HEK293 (cell line): ENCODE data around the gene MEF2C.

Experiments
- CTCF ChIA-PET: fragments of 350-600 bp; formaldehyde crosslinking; extraction: SDS; loops from one replicate; lab custom pipeline; 2021; ENCODE audit warnings: antibody characterized with exemption; lab: Yijun Ruan, JAX
- POLR2A ChIA-PET: fragments of 300-600 bp; formaldehyde crosslinking; extraction: SDS; loops from one replicate; lab custom pipeline; 2020; ENCODE audit warnings: antibody characterized with exemption, inconsistent platforms; lab: Yijun Ruan, JAX
- H3K27ac ChIP-seq: fragments of 200-500 bp; sonication (Bioruptor generic); 2 replicates; pipeline ENCODE4 v1.5.1; 2014; ENCODE audit warnings: low read depth, low read length, control low read depth, inconsistent platforms; ENCODE audit errors: extremely low read depth
- H3K36me3 ChIP-seq, 2 experiments: fragments of 200-500 bp in 1 of 2; sonication (Bioruptor generic) in 1 of 2; 1 replicate in 1 of 2; 2 replicates in 1 of 2; pipeline ENCODE4 v1.5.1; 2014 to 2017; ENCODE audit warnings: inconsistent platforms in 2 of 2, low read length in 2 of 2; ENCODE audit not compliant: control insufficient read depth in 2 of 2, insufficient read depth in 1 of 2
- H3K4me1 ChIP-seq: fragments of 200-500 bp; sonication (Bioruptor generic); 2 replicates; pipeline ENCODE4 v1.5.1; 2014; ENCODE audit warnings: mild to moderate bottlenecking, low read length, inconsistent platforms; ENCODE audit not compliant: control insufficient read depth, insufficient read depth
- H3K4me3 ChIP-seq: 2 replicates; pipeline ENCODE4 v1.5.1; 2011; ENCODE audit warnings: low read depth, mild to moderate bottlenecking, control low read depth, low read length, moderate library complexity
- H3K9me3 ChIP-seq: fragments of 200-500 bp; sonication (Bioruptor generic); 2 replicates; pipeline ENCODE4 v1.5.1; 2014; ENCODE audit warnings: low read depth, low read length, inconsistent platforms; ENCODE audit not compliant: control insufficient read depth, insufficient read depth
- FEZF1 ChIP-seq: fragments of 450-650 bp; formaldehyde crosslinking; IDR thresholded peaks from 2 replicates; pipeline ENCODE4 v1.5.1; 2016; ENCODE audit warnings: missing biosample characterization, missing genetic modification characterization
- GLIS2 ChIP-seq: fragments of 450-650 bp; formaldehyde crosslinking; IDR thresholded peaks from 2 replicates; pipeline ENCODE4 v1.5.1; 2016; ENCODE audit warnings: missing biosample characterization, missing genetic modification characterization
- SCRT2 ChIP-seq: fragments of 450-650 bp; formaldehyde crosslinking; IDR thresholded peaks from 2 replicates; pipeline ENCODE4 v1.5.1; 2016; ENCODE audit warnings: missing biosample characterization, missing genetic modification characterization
- ZNF16 ChIP-seq: fragments of 450-650 bp; formaldehyde crosslinking; IDR thresholded peaks from 2 replicates; pipeline ENCODE4 v1.5.1; 2016; ENCODE audit warnings: low read depth, missing biosample characterization, missing genetic modification characterization
- ZNF175 ChIP-seq: fragments of 450-650 bp; formaldehyde crosslinking; IDR thresholded peaks from 2 replicates; pipeline ENCODE4 v1.5.1; 2016; ENCODE audit warnings: missing biosample characterization, missing genetic modification characterization
- ZNF2 ChIP-seq: fragments of 450-650 bp; formaldehyde crosslinking; IDR thresholded peaks from 2 replicates; pipeline ENCODE4 v1.5.1; 2016; ENCODE audit warnings: missing biosample characterization, missing genetic modification characterization
- ZNF214 ChIP-seq: fragments of 450-650 bp; formaldehyde crosslinking; IDR thresholded peaks from 2 replicates; pipeline ENCODE4 v1.5.1; 2017; ENCODE audit warnings: missing biosample characterization, mild to moderate bottlenecking, missing genetic modification characterization, borderline replicate concordance
- ZNF37A ChIP-seq: fragments of 450-650 bp; IDR thresholded peaks from 2 replicates; pipeline ENCODE4 v1.5.1; 2018; ENCODE audit warnings: missing biosample characterization, missing genetic modification characterization
- ZNF558 ChIP-seq: fragments of 450-650 bp; formaldehyde crosslinking; IDR thresholded peaks from 2 replicates; pipeline ENCODE4 v1.5.1; 2016; ENCODE audit warnings: missing biosample characterization, missing genetic modification characterization
- ZNF560 ChIP-seq: fragments of 450-650 bp; formaldehyde crosslinking; IDR thresholded peaks from 2 replicates; pipeline ENCODE4 v1.5.1; 2017; ENCODE audit warnings: missing biosample characterization, missing genetic modification characterization, borderline replicate concordance
- ZNF654 ChIP-seq: fragments of 450-650 bp; formaldehyde crosslinking; IDR thresholded peaks from 2 replicates; pipeline ENCODE4 v1.5.1; 2016; ENCODE audit warnings: low read depth, missing biosample characterization, missing genetic modification characterization
- ZNF785 ChIP-seq: fragments of 450-650 bp; formaldehyde crosslinking; IDR thresholded peaks from 2 replicates; pipeline ENCODE4 v1.5.1; 2016; ENCODE audit warnings: missing biosample characterization, missing genetic modification characterization
- TF ChIP-seq, protein P1 (sequence below): fragments of 450-650 bp; formaldehyde crosslinking; IDR thresholded peaks from 2 replicates; pipeline ENCODE4 v1.5.1; 2016; ENCODE audit warnings: missing biosample characterization, missing genetic modification characterization
- TF ChIP-seq, protein P2 (sequence below): fragments of 450-650 bp; formaldehyde crosslinking; conservative IDR thresholded peaks from 2 replicates; pipeline ENCODE4 v1.5.1; 2016; ENCODE audit warnings: low read depth, missing biosample characterization, missing genetic modification characterization
- TF ChIP-seq, protein P3 (sequence below): fragments of 450-650 bp; formaldehyde crosslinking; IDR thresholded peaks from 2 replicates; pipeline ENCODE4 v1.5.1; 2016; ENCODE audit warnings: missing biosample characterization, missing genetic modification characterization, borderline replicate concordance

The MEF2C gene

DNA sequence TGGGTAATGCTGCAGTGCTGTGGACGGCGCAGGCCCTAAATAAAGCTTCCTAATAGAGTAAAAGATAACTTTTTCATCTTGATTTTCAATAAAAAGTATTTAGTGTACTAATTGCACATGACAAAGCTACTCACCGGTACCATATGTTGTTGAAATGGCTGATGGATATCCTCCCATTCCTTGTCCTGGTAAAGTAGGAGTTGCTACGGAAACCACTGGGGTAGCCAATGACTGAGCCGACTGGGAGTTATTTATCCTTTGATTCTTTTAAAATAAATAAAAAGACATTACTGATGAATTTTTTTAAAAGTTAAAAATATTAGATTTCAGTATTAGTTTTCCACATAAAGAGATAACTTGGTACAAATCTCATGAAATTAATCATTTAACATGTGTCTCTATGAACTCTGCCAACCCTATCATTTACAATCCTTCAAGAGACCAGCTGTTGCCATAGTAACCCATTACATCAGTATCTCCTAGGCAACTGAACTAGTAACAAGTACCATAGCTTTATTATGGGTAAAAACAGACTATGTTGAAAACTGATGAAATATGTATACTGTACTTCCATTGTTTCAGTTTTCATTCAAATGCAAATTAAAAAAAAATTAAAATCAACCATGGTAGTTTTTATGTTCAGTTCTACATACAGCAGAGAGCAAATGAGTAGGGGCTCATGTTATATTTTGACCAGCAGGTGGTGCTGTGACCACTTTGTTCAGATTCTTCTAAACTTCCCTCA, 153.7 kb downstream of the MEF2C start (continued):
- peak; percentile 38; the same call in 1 of the 2 replicates for TF ChIP-seq SCRT2 (tag by site-specific recombination)

DNA sequence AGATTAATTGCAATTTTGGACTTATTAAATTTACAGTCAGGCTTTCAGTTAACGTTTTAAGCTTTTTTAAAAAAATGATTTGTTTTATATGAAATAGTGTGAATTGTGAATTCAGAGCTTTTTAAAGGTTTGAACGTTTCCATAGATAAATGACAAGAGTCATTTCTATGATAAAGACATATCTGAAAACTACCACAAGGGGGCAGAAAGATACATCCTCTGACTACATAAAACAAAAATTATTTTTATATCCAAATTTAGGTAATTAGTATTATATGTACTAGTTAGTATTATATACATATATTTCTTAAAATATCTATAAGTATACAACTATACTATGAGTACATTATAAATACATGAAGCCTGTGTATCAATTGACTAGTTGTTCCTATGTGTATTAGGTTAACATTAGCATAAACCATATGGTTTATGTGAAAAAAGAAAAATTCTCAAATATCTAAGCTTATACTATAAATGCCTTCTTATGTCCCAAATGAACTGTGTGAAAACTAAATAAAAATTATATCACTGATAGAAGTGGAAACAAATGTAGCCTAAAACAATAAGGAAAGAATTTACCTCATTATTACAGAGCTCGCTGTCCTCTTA, 155.2 kb downstream of the MEF2C start:
- CTCF ChIA-PET, result interaction anchor here (0.5 to 5.5 kb wide), 41 partner anchors 10 to 1707 kb away, joined by 3 to 49 read pairs (median 4); partner anchors contain the start of gene MEF2C
- POLR2A ChIA-PET, result no interaction called here
- TF ChIP-seq ZNF654, result peak; percentile 36
- TF ChIP-seq ZNF214, result no peak
- Histone ChIP-seq H3K9me3 (no peaks in the 10 kb centered on the region), H3K27ac (no peak overlapping the region), H3K4me3 (no peak overlapping the region), H3K4me1 (no peaks in the 10 kb centered on the region), H3K36me3 (peaks cover 2 to 3% of the 10 kb centered on the region in 2 experiments; a peak in 2 of 3 replicates)

- CTCF ChIA-PET, result interaction anchor here (0.5 to 2.9 kb wide), 6 partner anchors 809 to 1545 kb away, joined by 3 to 17 read pairs (median 4); no protein-coding TSS in a partner anchor
- POLR2A ChIA-PET, result no interaction called here
- Histone ChIP-seq H3K4me1 (no peaks in the 10 kb centered on the region), H3K4me3 (no peak overlapping the region), H3K9me3 (no peaks in the 10 kb centered on the region), H3K27ac (no peak overlapping the region), H3K36me3 (peaks cover 2 to 3% of the 10 kb centered on the region in 2 experiments; a peak in 2 of 3 replicates)
- TF ChIP-seq ZNF16 (tag by site-specific recombination), result no peak
Measured at GRCh38 chr5:88725454-88725853, 157.5 kb downstream of the MEF2C start.

- Histone ChIP-seq H3K27ac (no peak overlapping the region), H3K4me3 (no peak overlapping the region), H3K36me3 (peaks cover 2 to 3% of the 10 kb centered on the region in 2 experiments; a peak in 2 of 3 replicates), H3K9me3 (no peaks in the 10 kb centered on the region), H3K4me1 (peaks cover 7% of the 10 kb centered on the region)
- POLR2A ChIA-PET, result no interaction called here
- TF ChIP-seq ZNF558 (no peak), ZNF654 (peak; percentile 41), ZNF2 (peak; percentile 72; the same call in 1 of the 2 replicates)
- TF ChIP-seq, protein P1, sequence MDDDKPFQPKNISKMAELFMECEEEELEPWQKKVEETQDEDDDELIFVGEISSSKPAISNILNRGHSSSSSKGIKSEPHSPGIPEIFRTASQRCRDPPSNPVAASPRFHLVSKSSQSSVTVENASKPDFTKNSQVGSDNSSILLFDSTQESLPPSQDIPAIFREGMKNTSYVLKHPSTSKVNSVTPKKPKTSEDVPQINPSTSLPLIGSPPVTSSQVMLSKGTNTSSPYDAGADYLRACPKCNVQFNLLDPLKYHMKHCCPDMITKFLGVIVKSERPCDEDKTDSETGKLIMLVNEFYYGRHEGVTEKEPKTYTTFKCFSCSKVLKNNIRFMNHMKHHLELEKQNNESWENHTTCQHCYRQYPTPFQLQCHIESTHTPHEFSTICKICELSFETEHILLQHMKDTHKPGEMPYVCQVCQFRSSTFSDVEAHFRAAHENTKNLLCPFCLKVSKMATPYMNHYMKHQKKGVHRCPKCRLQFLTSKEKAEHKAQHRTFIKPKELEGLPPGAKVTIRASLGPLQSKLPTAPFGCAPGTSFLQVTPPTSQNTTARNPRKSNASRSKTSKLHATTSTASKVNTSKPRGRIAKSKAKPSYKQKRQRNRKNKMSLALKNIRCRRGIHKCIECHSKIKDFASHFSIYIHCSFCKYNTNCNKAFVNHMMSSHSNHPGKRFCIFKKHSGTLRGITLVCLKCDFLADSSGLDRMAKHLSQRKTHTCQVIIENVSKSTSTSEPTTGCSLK, result no peak
- CTCF ChIA-PET, result interaction anchor here (0.6 to 1.7 kb wide), 10 partner anchors 9 to 1651 kb away, joined by 3 to 17 read pairs (median 3); no protein-coding TSS in a partner anchor
Measured at GRCh38 chr5:88724201-88724600, 158.8 kb downstream of the MEF2C start.

- no peak overlapping the region for H3K27ac ChIP-seq
- H3K4me3 ChIP-seq, result no peak overlapping the region
- H3K36me3 ChIP-seq, result peaks cover 0 to 2% of the 10 kb centered on the region in 2 experiments; a peak in 2 of 3 replicates
- CTCF ChIA-PET, result interaction anchor here (0.6 to 2.2 kb wide), 4 partner anchors 32 to 941 kb away, joined by 3 to 12 read pairs (median 4); no protein-coding TSS in a partner anchor
- H3K9me3 ChIP-seq, result no peaks in the 10 kb centered on the region
- peaks cover 7% of the 10 kb centered on the region for H3K4me1 ChIP-seq
- POLR2A ChIA-PET, result no interaction called here
- TF ChIP-seq, protein P2, sequence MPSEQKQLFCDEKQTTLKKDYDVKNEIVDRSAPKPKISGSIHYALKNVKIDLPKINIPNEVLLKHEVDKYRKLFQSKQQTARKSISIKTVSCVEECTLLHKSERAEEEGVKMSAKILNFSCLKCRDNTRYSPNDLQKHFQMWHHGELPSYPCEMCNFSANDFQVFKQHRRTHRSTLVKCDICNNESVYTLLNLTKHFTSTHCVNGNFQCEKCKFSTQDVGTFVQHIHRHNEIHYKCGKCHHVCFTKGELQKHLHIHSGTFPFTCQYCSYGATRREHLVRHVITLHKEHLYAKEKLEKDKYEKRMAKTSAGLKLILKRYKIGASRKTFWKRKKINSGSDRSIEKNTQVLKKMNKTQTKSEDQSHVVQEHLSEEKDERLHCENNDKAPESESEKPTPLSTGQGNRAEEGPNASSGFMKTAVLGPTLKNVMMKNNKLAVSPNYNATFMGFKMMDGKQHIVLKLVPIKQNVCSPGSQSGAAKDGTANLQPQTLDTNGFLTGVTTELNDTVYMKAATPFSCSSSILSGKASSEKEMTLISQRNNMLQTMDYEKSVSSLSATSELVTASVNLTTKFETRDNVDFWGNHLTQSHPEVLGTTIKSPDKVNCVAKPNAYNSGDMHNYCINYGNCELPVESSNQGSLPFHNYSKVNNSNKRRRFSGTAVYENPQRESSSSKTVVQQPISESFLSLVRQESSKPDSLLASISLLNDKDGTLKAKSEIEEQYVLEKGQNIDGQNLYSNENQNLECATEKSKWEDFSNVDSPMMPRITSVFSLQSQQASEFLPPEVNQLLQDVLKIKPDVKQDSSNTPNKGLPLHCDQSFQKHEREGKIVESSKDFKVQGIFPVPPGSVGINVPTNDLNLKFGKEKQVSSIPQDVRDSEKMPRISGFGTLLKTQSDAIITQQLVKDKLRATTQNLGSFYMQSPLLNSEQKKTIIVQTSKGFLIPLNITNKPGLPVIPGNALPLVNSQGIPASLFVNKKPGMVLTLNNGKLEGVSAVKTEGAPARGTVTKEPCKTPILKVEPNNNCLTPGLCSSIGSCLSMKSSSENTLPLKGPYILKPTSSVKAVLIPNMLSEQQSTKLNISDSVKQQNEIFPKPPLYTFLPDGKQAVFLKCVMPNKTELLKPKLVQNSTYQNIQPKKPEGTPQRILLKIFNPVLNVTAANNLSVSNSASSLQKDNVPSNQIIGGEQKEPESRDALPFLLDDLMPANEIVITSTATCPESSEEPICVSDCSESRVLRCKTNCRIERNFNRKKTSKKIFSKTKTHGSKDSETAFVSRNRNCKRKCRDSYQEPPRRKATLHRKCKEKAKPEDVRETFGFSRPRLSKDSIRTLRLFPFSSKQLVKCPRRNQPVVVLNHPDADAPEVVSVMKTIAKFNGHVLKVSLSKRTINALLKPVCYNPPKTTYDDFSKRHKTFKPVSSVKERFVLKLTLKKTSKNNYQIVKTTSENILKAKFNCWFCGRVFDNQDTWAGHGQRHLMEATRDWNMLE (tag by site-specific recombination), result no peak
- no peak for TF ChIP-seq ZNF785
- TF ChIP-seq, protein P3, sequence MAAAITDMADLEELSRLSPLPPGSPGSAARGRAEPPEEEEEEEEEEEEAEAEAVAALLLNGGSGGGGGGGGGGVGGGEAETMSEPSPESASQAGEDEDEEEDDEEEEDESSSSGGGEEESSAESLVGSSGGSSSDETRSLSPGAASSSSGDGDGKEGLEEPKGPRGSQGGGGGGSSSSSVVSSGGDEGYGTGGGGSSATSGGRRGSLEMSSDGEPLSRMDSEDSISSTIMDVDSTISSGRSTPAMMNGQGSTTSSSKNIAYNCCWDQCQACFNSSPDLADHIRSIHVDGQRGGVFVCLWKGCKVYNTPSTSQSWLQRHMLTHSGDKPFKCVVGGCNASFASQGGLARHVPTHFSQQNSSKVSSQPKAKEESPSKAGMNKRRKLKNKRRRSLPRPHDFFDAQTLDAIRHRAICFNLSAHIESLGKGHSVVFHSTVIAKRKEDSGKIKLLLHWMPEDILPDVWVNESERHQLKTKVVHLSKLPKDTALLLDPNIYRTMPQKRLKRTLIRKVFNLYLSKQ (tag by site-specific recombination), result no peak
- no peak for TF ChIP-seq ZNF175 (tag by site-specific recombination)
- no peak for TF ChIP-seq FEZF1 (tag by site-specific recombination)
- no peak for TF ChIP-seq ZNF37A (tag by site-specific recombination)
- TF ChIP-seq GLIS2, result no peak
- TF ChIP-seq ZNF560 (tag by site-specific recombination), result no peak
Measured at GRCh38 chr5:88722546-88723073, 160.4 kb downstream of the MEF2C start.
